ENCODE measurements around the gene FBXW4. TPM values are rescaled to one million over a fixed set of nuclear protein-coding genes. Genes with fewer than 3 reads are reported as not detected.

The FBXW4 gene
- total and polyA plus RNA-seq, 10 of the 15 experiments (the other 5 are each of a cell fraction or from before 2014, with no cell fraction given), result 5.7 to 42.0 (median 27.5) TPM

- TF ChIP-seq, protein P1, sequence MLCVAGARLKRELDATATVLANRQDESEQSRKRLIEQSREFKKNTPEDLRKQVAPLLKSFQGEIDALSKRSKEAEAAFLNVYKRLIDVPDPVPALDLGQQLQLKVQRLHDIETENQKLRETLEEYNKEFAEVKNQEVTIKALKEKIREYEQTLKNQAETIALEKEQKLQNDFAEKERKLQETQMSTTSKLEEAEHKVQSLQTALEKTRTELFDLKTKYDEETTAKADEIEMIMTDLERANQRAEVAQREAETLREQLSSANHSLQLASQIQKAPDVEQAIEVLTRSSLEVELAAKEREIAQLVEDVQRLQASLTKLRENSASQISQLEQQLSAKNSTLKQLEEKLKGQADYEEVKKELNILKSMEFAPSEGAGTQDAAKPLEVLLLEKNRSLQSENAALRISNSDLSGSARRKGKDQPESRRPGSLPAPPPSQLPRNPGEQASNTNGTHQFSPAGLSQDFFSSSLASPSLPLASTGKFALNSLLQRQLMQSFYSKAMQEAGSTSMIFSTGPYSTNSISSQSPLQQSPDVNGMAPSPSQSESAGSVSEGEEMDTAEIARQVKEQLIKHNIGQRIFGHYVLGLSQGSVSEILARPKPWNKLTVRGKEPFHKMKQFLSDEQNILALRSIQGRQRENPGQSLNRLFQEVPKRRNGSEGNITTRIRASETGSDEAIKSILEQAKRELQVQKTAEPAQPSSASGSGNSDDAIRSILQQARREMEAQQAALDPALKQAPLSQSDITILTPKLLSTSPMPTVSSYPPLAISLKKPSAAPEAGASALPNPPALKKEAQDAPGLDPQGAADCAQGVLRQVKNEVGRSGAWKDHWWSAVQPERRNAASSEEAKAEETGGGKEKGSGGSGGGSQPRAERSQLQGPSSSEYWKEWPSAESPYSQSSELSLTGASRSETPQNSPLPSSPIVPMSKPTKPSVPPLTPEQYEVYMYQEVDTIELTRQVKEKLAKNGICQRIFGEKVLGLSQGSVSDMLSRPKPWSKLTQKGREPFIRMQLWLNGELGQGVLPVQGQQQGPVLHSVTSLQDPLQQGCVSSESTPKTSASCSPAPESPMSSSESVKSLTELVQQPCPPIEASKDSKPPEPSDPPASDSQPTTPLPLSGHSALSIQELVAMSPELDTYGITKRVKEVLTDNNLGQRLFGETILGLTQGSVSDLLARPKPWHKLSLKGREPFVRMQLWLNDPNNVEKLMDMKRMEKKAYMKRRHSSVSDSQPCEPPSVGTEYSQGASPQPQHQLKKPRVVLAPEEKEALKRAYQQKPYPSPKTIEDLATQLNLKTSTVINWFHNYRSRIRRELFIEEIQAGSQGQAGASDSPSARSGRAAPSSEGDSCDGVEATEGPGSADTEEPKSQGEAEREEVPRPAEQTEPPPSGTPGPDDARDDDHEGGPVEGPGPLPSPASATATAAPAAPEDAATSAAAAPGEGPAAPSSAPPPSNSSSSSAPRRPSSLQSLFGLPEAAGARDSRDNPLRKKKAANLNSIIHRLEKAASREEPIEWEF (IDR thresholded peaks at IDR 0.05; ENCODE audit: insufficient replicate concordance, low read depth, low read length), result no peak
- 0 out of 6 replicates have a peak, but pooled peaks of 1 of the 3 experiments have one; percentile 10 for TF ChIP-seq CTCF (IDR thresholded peaks at IDR 0.05 in 2 of 3, conservative IDR thresholded peaks at IDR 0.05 in 1 of 3; ENCODE audit: control insufficient read depth in 2 of 3, extremely low read depth in 1 of 3, insufficient read depth in 1 of 3, low read depth in 3 of 3, low read length in 3 of 3)
- TF ChIP-seq BHLHE40 (IDR thresholded peaks at IDR 0.05; ENCODE audit: borderline replicate concordance in 1 of 2, low read depth in 2 of 2, low read length in 1 of 2), result peak in 1 of 2 experiments; percentile 31; a peak in 1 of 4 replicates
Observed at GRCh38 chr10:101566333-101567164, 128.4 kb downstream of the FBXW4 start (continued).

All from GM12878 (cell line).